Activated naive CD8-positive, alpha-beta T cell (primary cell): ENCODE data around the gene ATP2A1.
"Not testable (repeated sequence)": the region's sequence is repeated elsewhere in the genome, so short reads cannot be mapped to it uniquely, and the experiment has no call there.

Source experiments
- H3K27ac Mint-ChIP-seq: one replicate; pipeline ENCODE4 v1.8.0; 2021; ENCODE audit warnings: mixed read lengths
- H3K27me3 Mint-ChIP-seq: one replicate; pipeline ENCODE4 v1.8.0; 2021; ENCODE audit warnings: mixed read lengths
- H3K36me3 Mint-ChIP-seq: one replicate; pipeline ENCODE4 v1.8.0; 2021; ENCODE audit warnings: mixed read lengths
- H3K4me1 Mint-ChIP-seq: one replicate; pipeline ENCODE4 v1.8.0; 2021; ENCODE audit warnings: low read depth, mixed read lengths
- H3K4me3 Mint-ChIP-seq: one replicate; pipeline ENCODE4 v1.8.0; 2021; ENCODE audit warnings: mild to moderate bottlenecking, mixed read lengths
- H3K9me3 Mint-ChIP-seq: one replicate; pipeline ENCODE4 v1.8.0; 2021; ENCODE audit warnings: low read depth, mixed read lengths

ATP2A1 gene

DNA sequence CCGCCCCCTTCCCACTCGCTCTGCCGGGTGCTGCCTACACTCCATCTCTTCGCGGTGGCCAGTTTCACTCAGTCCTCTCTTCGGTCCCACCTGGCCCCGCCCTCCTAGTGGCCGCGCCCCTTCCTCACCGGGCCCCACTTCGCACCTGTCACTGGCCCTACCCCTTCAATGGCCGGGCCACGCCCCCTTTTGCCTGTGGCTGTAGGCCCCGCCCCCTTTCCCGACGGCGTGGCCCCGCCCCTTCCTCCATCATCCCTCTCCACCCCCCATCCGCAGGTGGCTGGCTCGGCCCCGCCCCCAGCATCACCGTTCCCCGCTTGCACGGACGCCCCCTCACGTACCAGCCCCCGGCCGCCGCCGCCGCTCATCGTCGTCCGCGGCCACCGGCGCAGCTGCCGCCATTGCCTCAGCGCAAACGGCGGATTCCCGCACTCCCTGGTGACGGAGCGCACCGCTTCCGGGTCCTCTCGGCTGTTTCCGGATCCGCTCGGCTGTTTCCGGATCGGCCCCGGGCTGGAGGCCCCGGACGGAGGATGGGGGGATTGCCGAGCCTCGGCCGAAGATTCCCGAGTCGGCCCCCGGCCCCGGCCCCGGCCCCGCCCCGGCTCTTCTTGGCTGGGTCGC lies 46.6 kb downstream of the ATP2A1 start, which contains the start of gene RABEP2:
RABEP2 (minus strand) TSS at position 477 of the 624 bp plus-strand sequence; CDS start at position 402, 75 bp downstream.
- peaks cover 19% of the 10 kb centered on the region for H3K4me1 Mint-ChIP-seq
- H3K36me3 Mint-ChIP-seq, result peaks cover 5% of the 10 kb centered on the region
- no peaks in the 10 kb centered on the region for H3K9me3 Mint-ChIP-seq
- H3K27me3 Mint-ChIP-seq, result no peaks in the 10 kb centered on the region
- peak within 1 kb of the TSS; percentile 98 for H3K27ac Mint-ChIP-seq
- peak within 1 kb of the TSS; percentile 97 for H3K4me3 Mint-ChIP-seq

GRCh38 chr16:28925386-28926228 lies 47.3 kb downstream of the ATP2A1 start:
- Mint-ChIP-seq H3K27ac (peak overlapping the region; percentile 98), H3K27me3 (no peaks in the 10 kb centered on the region), H3K9me3 (no peaks in the 10 kb centered on the region), H3K4me1 (peaks cover 21% of the 10 kb centered on the region), H3K36me3 (peaks cover 5% of the 10 kb centered on the region), H3K4me3 (peak overlapping the region; percentile 97)

- H3K27ac Mint-ChIP-seq, result peak overlapping the region; percentile 98
- peaks cover 25% of the 10 kb centered on the region for H3K4me1 Mint-ChIP-seq
Observed at GRCh38 chr16:28926284-28926683, 48.0 kb downstream of the ATP2A1 start.

DNA sequence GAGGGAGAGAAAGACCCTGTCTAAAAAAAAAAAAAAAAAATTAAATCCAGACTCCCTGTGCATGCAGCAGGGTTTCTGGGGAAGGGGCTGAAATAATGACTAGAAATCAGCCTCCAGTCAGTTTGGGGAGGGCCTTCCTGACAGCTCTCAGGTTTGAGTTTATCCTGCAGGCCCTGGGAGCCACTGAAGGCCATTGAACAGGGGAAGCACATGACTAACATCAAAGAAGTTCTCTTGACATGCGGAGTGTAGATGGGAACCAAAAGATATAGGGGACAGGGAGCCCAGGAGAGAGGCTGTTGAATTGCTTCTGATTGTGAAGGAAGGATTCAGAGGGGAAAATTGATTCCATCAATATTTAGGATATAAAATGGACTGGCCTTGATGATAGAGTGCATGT lies 49.5 kb downstream of the ATP2A1 start:
- Mint-ChIP-seq H3K27ac (peak overlapping the region; percentile 61), H3K36me3 (peaks cover 3% of the 10 kb centered on the region), H3K9me3 (no peaks in the 10 kb centered on the region), H3K27me3 (no peaks in the 10 kb centered on the region), H3K4me1 (peaks cover 26% of the 10 kb centered on the region), H3K4me3 (no peak overlapping the region)

More at GRCh38 chr16:28926284-28926683, 48.0 kb downstream of the ATP2A1 start:
- H3K9me3 Mint-ChIP-seq, H3K36me3 Mint-ChIP-seq, H3K27me3 Mint-ChIP-seq: not testable (repeated sequence)
- H3K4me3 Mint-ChIP-seq, result peak overlapping the region; percentile 97

GRCh38 chr16:28930203-28930602 lies 51.9 kb downstream of the ATP2A1 start:
- no peaks in the 10 kb centered on the region for H3K9me3 Mint-ChIP-seq
- peak overlapping the region; percentile 84 for H3K27ac Mint-ChIP-seq
- peaks cover 18% of the 10 kb centered on the region for H3K4me1 Mint-ChIP-seq
- no peak overlapping the region for H3K4me3 Mint-ChIP-seq
- no peaks in the 10 kb centered on the region for H3K36me3 Mint-ChIP-seq
- H3K27me3 Mint-ChIP-seq, result no peaks in the 10 kb centered on the region

DNA sequence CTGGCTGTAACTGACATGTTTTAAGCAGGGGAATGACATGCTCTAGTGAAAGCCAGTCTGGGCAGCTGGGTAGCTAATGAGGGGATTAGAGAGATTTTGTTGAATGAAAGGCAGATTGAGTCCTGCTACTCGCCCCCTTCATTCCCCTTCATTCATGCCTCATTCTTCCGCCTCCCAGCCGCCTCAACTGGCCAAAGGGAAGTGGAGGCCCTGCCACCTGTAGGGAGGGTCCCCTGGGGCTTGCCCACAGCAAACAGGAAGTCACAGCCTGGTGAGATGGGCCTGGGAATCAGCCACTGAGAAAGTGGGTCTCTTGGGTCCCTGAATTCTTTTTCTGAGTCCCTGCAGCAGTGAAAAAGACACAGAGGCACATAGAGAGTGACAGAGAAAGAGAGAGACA lies 52.4 kb downstream of the ATP2A1 start:
- no peaks in the 10 kb centered on the region for H3K9me3 Mint-ChIP-seq
- no peaks in the 10 kb centered on the region for H3K27me3 Mint-ChIP-seq
- peak overlapping the region; percentile 84 for H3K27ac Mint-ChIP-seq
- H3K36me3 Mint-ChIP-seq, result no peaks in the 10 kb centered on the region
- H3K4me1 Mint-ChIP-seq, result peaks cover 20% of the 10 kb centered on the region
- no peak overlapping the region for H3K4me3 Mint-ChIP-seq

- peaks cover 2% of the 10 kb centered on the region for H3K36me3 Mint-ChIP-seq
- no peak within 1 kb of the TSS for H3K4me3 Mint-ChIP-seq
- H3K27ac Mint-ChIP-seq, result peak within 1 kb of the TSS; percentile 84
- H3K27me3 Mint-ChIP-seq, result no peaks in the 10 kb centered on the region
- H3K4me1 Mint-ChIP-seq, result peaks cover 23% of the 10 kb centered on the region
- no peaks in the 10 kb centered on the region for H3K9me3 Mint-ChIP-seq
Observed at GRCh38 chr16:28931801-28932225, 53.5 kb downstream of the ATP2A1 start, which contains the start of gene CD19. CD19 (plus strand) TSS chr16:28931971; CDS start chr16:28932001, 30 bp downstream.

DNA sequence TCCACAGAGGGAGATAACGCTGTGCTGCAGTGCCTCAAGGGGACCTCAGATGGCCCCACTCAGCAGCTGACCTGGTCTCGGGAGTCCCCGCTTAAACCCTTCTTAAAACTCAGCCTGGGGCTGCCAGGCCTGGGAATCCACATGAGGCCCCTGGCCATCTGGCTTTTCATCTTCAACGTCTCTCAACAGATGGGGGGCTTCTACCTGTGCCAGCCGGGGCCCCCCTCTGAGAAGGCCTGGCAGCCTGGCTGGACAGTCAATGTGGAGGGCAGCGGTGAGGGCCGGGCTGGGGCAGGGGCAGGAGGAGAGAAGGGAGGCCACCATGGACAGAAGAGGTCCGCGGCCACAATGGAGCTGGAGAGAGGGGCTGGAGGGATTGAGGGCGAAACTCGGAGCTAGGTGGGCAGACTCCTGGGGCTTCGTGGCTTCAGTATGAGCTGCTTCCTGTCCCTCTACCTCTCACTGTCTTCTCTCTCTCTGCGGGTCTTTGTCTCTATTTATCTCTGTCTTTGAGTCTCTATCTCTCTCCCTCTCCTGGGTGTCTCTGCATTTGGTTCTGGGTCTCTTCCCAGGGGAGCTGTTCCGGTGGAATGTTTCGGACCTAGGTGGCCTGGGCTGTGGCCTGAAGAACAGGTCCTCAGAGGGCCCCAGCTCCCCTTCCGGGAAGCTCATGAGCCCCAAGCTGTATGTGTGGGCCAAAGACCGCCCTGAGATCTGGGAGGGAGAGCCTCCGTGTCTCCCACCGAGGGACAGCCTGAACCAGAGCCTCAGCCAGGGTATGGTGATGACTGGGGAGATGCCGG lies 54.3 kb downstream of the ATP2A1 start:
- peaks cover 23% of the 10 kb centered on the region for H3K4me1 Mint-ChIP-seq
- no peak overlapping the region for H3K4me3 Mint-ChIP-seq
- no peaks in the 10 kb centered on the region for H3K27me3 Mint-ChIP-seq
- H3K36me3 Mint-ChIP-seq, result peaks cover 2% of the 10 kb centered on the region
- H3K27ac Mint-ChIP-seq, result no peak overlapping the region
- H3K9me3 Mint-ChIP-seq, result no peaks in the 10 kb centered on the region

- no peaks in the 10 kb centered on the region for H3K9me3 Mint-ChIP-seq
- H3K27ac Mint-ChIP-seq, result no peak overlapping the region
- peaks cover 2% of the 10 kb centered on the region for H3K36me3 Mint-ChIP-seq
- H3K4me1 Mint-ChIP-seq, result peaks cover 23% of the 10 kb centered on the region
- H3K27me3 Mint-ChIP-seq, result no peaks in the 10 kb centered on the region
- no peak overlapping the region for H3K4me3 Mint-ChIP-seq
Observed at GRCh38 chr16:28933171-28933570, 54.9 kb downstream of the ATP2A1 start.

- Mint-ChIP-seq H3K36me3 (peaks cover 2% of the 10 kb centered on the region), H3K27ac (no peak overlapping the region), H3K27me3 (no peaks in the 10 kb centered on the region), H3K4me1 (peaks cover 23% of the 10 kb centered on the region), H3K9me3 (no peaks in the 10 kb centered on the region), H3K4me3 (no peak overlapping the region)
Observed at GRCh38 chr16:28935346-28935745, 57.1 kb downstream of the ATP2A1 start.

DNA sequence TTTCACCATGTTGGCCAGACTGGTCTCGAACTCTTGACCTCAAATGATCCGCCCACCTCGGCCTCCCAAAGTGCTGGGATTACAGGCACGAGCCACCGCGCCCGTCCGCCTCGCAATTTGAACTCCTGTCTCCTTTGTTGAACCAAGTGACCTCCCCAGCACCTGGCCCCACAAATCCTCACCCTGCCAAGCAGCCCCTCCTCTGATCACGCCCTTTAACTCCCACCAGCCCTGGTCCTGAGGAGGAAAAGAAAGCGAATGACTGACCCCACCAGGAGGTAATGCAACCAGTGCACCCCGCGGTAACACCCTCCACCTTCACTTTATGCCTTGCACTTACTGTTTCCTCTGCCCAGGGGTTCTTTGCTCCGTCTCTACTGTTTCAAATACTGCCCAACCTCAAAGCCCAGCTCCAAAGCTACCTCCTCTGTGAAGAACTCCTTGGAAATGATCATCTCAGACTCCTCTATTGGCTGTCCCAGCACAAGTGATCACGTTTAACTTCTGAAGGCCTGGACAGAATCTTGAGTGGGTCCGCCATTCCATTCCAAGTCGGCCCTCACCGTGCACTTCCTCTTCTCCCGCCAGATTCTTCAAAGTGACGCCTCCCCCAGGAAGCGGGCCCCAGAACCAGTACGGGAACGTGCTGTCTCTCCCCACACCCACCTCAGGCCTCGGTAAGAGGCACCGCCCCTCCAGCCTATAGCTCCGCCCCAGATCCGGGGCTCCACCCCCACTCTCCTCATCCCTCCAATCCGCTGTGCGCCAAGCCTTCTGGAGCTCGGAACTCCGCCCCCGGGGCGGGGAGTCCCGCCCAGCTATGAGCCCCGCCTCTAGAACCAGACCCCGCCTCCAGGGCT lies 57.9 kb downstream of the ATP2A1 start:
- Mint-ChIP-seq H3K4me1 (peaks cover 15% of the 10 kb centered on the region), H3K9me3 (no peaks in the 10 kb centered on the region), H3K36me3 (peaks cover 2% of the 10 kb centered on the region), H3K27me3 (no peaks in the 10 kb centered on the region), H3K4me3 (peak overlapping the region; percentile 86), H3K27ac (peak overlapping the region; percentile 82)

DNA sequence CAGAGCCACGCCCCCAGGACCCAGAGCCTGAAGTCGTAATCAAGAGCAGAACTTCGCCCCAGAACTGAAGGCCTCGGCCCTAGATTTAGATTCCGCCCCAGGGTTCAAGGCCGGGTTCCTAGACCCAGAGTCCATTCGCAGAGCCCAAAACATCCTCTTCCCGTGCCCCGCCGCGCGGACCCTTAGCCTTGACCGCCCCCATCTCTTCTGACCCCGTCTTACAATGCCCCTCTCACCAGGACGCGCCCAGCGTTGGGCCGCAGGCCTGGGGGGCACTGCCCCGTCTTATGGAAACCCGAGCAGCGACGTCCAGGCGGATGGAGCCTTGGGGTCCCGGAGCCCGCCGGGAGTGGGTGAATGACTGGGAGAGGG lies 58.5 kb downstream of the ATP2A1 start:
- no peaks in the 10 kb centered on the region for H3K27me3 Mint-ChIP-seq
- H3K4me3 Mint-ChIP-seq, result peak overlapping the region; percentile 86
- H3K27ac Mint-ChIP-seq, result no peak overlapping the region
- H3K36me3 Mint-ChIP-seq, result peaks cover 2% of the 10 kb centered on the region
- peaks cover 13% of the 10 kb centered on the region for H3K4me1 Mint-ChIP-seq
- H3K9me3 Mint-ChIP-seq, result no peaks in the 10 kb centered on the region

GRCh38 chr16:28937222-28937876 lies 59.1 kb downstream of the ATP2A1 start:
- peaks cover 2% of the 10 kb centered on the region for H3K36me3 Mint-ChIP-seq
- H3K27me3 Mint-ChIP-seq, result no peaks in the 10 kb centered on the region
- no peaks in the 10 kb centered on the region for H3K9me3 Mint-ChIP-seq
- peaks cover 13% of the 10 kb centered on the region for H3K4me1 Mint-ChIP-seq
- no peak overlapping the region for H3K27ac Mint-ChIP-seq
- no peak overlapping the region for H3K4me3 Mint-ChIP-seq

DNA sequence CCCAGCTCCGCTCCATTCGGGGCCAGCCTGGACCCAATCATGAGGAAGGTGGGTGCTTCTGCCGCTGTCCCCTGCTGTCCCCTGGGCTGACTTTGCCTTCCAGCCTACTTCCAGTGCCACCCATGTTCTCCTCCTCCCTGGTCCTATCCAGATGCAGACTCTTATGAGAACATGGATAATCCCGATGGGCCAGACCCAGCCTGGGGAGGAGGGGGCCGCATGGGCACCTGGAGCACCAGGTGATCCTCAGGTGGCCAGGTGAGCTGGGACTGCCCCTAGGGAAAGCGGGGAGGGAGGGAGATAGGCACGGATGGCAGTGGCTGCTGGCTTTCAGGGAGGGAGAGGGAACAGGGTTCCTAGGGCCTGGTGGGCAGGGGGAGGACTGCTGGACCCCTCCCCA lies 60.4 kb downstream of the ATP2A1 start:
- Mint-ChIP-seq H3K9me3 (no peaks in the 10 kb centered on the region), H3K27ac (no peak overlapping the region), H3K36me3 (peaks cover 2% of the 10 kb centered on the region), H3K27me3 (no peaks in the 10 kb centered on the region), H3K4me3 (no peak overlapping the region), H3K4me1 (peaks cover 13% of the 10 kb centered on the region)
